ENCODE measurements around the gene LRRC49. TPM values are rescaled to one million over a fixed set of nuclear protein-coding genes. Genes with fewer than 3 reads are reported as not detected.
A peak's percentile ranks its signal among the peaks of the same experiment; 100 is the strongest.

LRRC49 gene
- total RNA-seq, 1 experiment from 2014 or later, result 8.3 TPM

DNA sequence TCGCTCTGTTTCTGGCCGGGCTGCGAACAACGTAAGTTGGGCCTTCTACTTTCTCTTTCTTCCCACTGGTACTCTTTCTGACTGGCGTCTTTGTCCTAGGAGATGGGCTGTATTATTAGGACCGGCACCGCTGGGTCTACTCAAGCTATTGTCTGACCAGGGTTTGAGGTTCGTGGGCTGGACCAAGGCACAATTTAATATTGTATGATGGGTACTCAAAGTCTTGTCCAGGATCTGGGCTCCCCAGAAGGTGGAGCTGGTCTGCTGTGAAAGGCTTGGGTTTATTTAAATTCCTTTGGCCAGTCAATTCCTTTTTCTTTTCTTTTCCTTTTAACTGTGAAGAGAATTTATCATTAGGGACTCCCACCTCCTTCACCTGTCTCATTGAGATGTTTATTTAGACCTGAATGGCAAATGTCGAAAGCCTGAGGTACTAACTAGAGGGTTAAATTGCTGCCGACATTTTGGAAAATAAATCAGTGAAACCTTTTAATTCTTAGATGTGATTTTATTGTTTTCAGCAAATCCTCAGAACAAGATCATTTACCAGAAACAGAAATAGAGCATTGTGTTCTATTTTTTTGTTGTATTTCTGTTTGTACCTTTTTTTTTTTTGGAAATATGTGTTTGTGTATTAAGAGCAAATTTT is 410 bp downstream of the LRRC49 start:
- no peaks in the 10 kb centered on the region; a peak in 1 of 5 replicates for H3K9me3 Mint-ChIP-seq
- no peak overlapping the region for H4K8ac ChIP-seq (replicated peaks; ENCODE audit: insufficient read length, low read depth, low read length)
- H3K4ac ChIP-seq (ENCODE audit: low read depth, low read length), result no peak overlapping the region
- H3K4me3 Mint-ChIP-seq, result peak overlapping the region; percentile 87 to 99
- peak overlapping the region in 2 of 3 experiments; percentile 99; a peak in 5 of 7 replicates for H3K27ac Mint-ChIP-seq
- H3K27ac ChIP-seq (ENCODE audit: insufficient read length, low read depth, low read length), result no peak overlapping the region
- H3K4me1 Mint-ChIP-seq, result peaks cover 16 to 20% of the 10 kb centered on the region in 2 experiments
- H2BK20ac ChIP-seq (ENCODE audit: low read depth, low read length, poor library complexity, severe bottlenecking), result no peak overlapping the region
- no peak overlapping the region for H3K9ac ChIP-seq (ENCODE audit: extremely low read depth, insufficient read length, low read length)
- peak overlapping the region; percentile 62 for H3K4me2 ChIP-seq (ENCODE audit: insufficient read depth, insufficient read length, low read length)
- H3K9me3 ChIP-seq (ENCODE audit: control insufficient read depth, low read depth, low read length), result no peaks in the 10 kb centered on the region
- H4K20me1 ChIP-seq (ENCODE audit: control insufficient read depth, insufficient read depth, insufficient read length), result no peaks in the 10 kb centered on the region
- H3K27me3 Mint-ChIP-seq (ENCODE audit: low read depth), result no peaks in the 10 kb centered on the region; the same call in 1 of the 2 replicates
- no peak overlapping the region for H2BK120ac ChIP-seq (ENCODE audit: low read depth, low read length, poor library complexity, severe bottlenecking)
- peaks cover 6% of the 10 kb centered on the region; the same call in 1 of the 2 replicates for H3K4me1 ChIP-seq (ENCODE audit: insufficient read depth, low read length)
- H3K79me2 ChIP-seq (ENCODE audit: insufficient read depth, low read length), result no peaks in the 10 kb centered on the region
- TF ChIP-seq CTCF (conservative IDR thresholded peaks at IDR 0.05), result peak; percentile 30; the same call in 2 of the 3 replicates
- no peak overlapping the region for H3K56ac ChIP-seq (ENCODE audit: insufficient read length, low read depth, low read length)
- no peak overlapping the region for H3T11ph ChIP-seq (ENCODE audit: low read length)
- peak overlapping the region; percentile 7 for H2AFZ ChIP-seq (ENCODE audit: low read length)
- no peak overlapping the region for H4K91ac ChIP-seq (ENCODE audit: insufficient read length, low read depth, low read length)
- no peak overlapping the region for H2AK5ac ChIP-seq (ENCODE audit: insufficient read length, low read length)
- H3K23ac ChIP-seq (ENCODE audit: insufficient read length, low read depth, low read length), result no peak overlapping the region
- no peaks in the 10 kb centered on the region for H3K79me1 ChIP-seq (ENCODE audit: insufficient read depth, low read depth, low read length, poor library complexity, severe bottlenecking)
- no peak overlapping the region for H2BK5ac ChIP-seq (ENCODE audit: insufficient read length, low read length)
- no peak overlapping the region for H2BK12ac ChIP-seq (ENCODE audit: insufficient read length, low read depth, low read length)
- DNase-seq, result no peak
- H3K27me3 ChIP-seq (ENCODE audit: insufficient read depth, low read length), result no peaks in the 10 kb centered on the region; the same call in 1 of the 2 replicates
- peaks cover 8% of the 10 kb centered on the region for H3K23me2 ChIP-seq (ENCODE audit: insufficient read length, low read depth, low read length, poor library complexity, severe bottlenecking)
- H3K18ac ChIP-seq (ENCODE audit: insufficient read length, low read depth, low read length), result no peak overlapping the region
- H4K5ac ChIP-seq (ENCODE audit: insufficient read length, low read depth, low read length), result no peak overlapping the region
- H3K36me3 Mint-ChIP-seq (ENCODE audit: insufficient read depth in 1 of 3, low read depth in 3 of 3), result peaks cover 0 to 2% (median 0%) of the 10 kb centered on the region in 3 experiments; a peak in 1 of 7 replicates
- H2BK15ac ChIP-seq (ENCODE audit: low read depth, low read length), result no peak overlapping the region
- no peak overlapping the region for H3K14ac ChIP-seq (ENCODE audit: insufficient read depth, low read length)
- no CpG with 5 or more reads among the region's 10 CpGs for WGBS (ENCODE audit: extremely low coverage, insufficient read length, low lambda C conversion rate)
